ENCODE results near the gene TCF7L2.
A peak's percentile ranks its signal among the peaks of the same experiment; 100 is the strongest.

The TCF7L2 gene

DNA sequence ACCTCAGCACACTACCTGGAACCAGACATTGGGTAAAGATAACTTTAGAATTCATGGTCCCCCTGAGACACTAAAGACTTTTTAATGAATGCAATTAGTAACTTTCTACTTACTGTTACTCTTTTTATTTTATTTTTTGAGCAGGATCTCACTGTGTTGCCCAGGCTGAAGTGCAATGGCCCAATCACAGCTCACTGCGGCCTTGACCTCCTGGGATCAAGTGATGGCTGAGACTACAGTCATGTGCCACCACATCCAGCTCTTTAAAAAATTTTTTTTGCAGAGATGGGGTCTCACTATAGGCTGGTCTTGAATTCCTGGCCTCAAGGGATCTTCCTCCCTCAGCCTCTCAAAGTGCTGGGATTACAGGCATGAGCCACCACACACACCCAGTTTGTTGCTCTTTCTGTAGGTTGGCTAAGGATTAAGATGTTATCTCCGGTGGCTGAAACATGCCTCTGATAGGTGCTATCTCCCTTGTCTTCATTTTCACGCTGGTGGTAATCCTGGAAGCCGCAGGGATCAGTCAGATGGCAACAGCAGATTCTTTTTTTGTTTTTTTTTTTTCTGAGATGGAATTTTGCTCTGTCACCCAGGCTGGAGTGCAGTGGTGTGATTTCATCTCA lies 128.3 kb downstream of the TCF7L2 start:
- Histone ChIP-seq H3K4me1 (ENCODE audit: control insufficient read depth in 1 of 2, insufficient read depth in 2 of 2, low read length in 2 of 2) (peaks cover 6 to 9% of the 10 kb centered on the region in 2 donors), H3K27ac (ENCODE audit: low read length) (no peak overlapping the region), H3K27me3 (ENCODE audit: low read depth, low read length) (no peaks in the 10 kb centered on the region), H3K36me3 (ENCODE audit: control insufficient read depth in 1 of 2, insufficient read depth in 2 of 2, low read length in 2 of 2) (no peaks in the 10 kb centered on the region), H3K9me3 (ENCODE audit: control insufficient read depth in 1 of 2, low read length in 2 of 2) (no peaks in the 10 kb centered on the region), H3K4me3 (ENCODE audit: low read depth in 1 of 2, low read length in 2 of 2) (no peak overlapping the region)

DNA sequence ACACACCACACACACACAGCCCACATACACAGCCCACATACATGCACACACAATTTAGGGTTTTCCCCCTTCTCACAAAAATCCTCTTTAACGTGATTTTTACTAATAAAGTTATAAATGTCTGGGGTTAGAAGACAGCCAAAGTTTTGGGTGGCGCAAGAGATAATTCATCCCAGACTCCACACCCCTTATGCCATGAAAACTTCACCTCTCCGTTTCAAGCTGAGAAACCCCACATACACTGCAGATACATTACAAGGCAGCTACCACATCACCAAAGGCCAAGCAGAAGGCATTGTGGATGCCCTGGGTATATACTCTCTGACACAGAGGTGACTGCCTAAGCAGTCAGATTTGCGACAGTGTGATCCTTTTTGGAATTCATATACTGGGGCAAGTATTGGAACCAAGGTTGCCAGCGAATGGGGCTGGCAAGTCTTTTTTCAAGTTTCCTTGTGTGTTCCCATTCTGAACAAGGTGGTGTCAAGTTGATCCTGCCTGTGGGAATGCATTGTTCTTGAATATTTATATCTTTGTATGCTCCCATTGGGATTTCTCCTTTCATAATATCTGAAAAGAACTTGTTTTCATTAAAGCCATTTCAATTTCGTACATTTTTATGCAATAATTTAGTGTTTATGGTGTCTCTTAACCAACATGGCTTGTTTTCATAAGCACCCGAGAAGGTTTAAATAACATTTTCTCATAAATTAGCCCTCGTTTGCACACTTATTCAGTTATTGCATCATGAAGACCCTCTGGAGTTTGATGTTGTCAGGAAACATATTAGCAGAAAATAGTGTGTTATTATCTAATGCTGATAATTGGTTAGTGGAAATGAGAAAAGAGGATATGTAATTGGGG lies 130.2 kb downstream of the TCF7L2 start:
- no peak overlapping the region for H3K4me3 ChIP-seq (ENCODE audit: low read depth in 1 of 2, low read length in 2 of 2)
- H3K27ac ChIP-seq (ENCODE audit: low read length) = no peak overlapping the region
- peaks cover 0 to 9% of the 10 kb centered on the region in 2 donors for H3K4me1 ChIP-seq (ENCODE audit: control insufficient read depth in 1 of 2, insufficient read depth in 2 of 2, low read length in 2 of 2)
- H3K27me3 ChIP-seq (ENCODE audit: low read depth, low read length) = no peaks in the 10 kb centered on the region
- H3K9me3 ChIP-seq (ENCODE audit: control insufficient read depth in 1 of 2, low read length in 2 of 2) = no peaks in the 10 kb centered on the region
- no peaks in the 10 kb centered on the region for H3K36me3 ChIP-seq (ENCODE audit: control insufficient read depth in 1 of 2, insufficient read depth in 2 of 2, low read length in 2 of 2)

DNA sequence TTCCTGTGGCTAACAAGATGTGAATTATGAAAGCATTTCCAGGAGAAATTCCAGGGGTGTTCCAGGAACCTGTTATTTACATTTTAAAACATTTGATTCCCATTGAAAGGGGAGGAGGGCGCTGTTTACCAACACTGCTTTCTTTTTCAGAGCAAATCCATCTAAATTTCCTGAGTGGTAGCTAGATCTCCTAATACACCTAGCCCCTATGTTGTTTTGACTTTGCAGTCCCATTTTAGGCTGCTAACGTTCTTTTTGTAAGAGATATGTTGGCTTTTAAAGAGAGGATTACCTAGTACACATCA lies 130.8 kb downstream of the TCF7L2 start:
- Histone ChIP-seq H3K4me1 (ENCODE audit: control insufficient read depth in 1 of 2, insufficient read depth in 2 of 2, low read length in 2 of 2) (peaks cover 0 to 15% of the 10 kb centered on the region in 2 donors), H3K27me3 (ENCODE audit: low read depth, low read length) (no peaks in the 10 kb centered on the region), H3K27ac (ENCODE audit: low read length) (no peak overlapping the region), H3K4me3 (ENCODE audit: low read depth in 1 of 2, low read length in 2 of 2) (no peak overlapping the region), H3K36me3 (ENCODE audit: control insufficient read depth in 1 of 2, insufficient read depth in 2 of 2, low read length in 2 of 2) (no peaks in the 10 kb centered on the region), H3K9me3 (ENCODE audit: control insufficient read depth in 1 of 2, low read length in 2 of 2) (no peaks in the 10 kb centered on the region)

DNA sequence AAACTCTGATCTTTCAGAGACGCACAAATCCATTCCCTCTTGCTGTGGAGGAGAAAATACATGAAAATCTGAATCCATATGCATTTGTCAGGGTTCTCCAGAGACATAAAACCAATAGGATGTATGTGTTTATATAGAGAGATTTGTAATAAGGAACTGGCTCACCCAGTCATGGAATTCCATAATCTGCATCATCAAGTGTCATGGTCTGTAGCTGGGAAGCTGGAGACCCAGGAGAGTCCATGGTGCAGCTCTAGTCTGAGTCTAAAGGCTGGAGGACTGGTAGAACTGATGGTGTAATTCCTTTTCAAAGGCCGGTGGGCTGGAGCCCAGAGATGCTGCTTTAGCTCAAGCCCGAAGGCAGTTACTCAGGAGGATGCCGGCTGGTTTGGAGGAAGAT lies 134.0 kb downstream of the TCF7L2 start:
- Histone ChIP-seq H3K9me3 (ENCODE audit: control insufficient read depth in 1 of 2, low read length in 2 of 2) (no peaks in the 10 kb centered on the region), H3K27me3 (ENCODE audit: low read depth, low read length) (no peaks in the 10 kb centered on the region), H3K4me3 (ENCODE audit: low read depth in 1 of 2, low read length in 2 of 2) (no peak overlapping the region), H3K27ac (ENCODE audit: low read length) (no peak overlapping the region), H3K36me3 (ENCODE audit: control insufficient read depth in 1 of 2, insufficient read depth in 2 of 2, low read length in 2 of 2) (no peaks in the 10 kb centered on the region), H3K4me1 (ENCODE audit: control insufficient read depth in 1 of 2, insufficient read depth in 2 of 2, low read length in 2 of 2) (peaks cover 15 to 23% of the 10 kb centered on the region in 2 donors)

DNA sequence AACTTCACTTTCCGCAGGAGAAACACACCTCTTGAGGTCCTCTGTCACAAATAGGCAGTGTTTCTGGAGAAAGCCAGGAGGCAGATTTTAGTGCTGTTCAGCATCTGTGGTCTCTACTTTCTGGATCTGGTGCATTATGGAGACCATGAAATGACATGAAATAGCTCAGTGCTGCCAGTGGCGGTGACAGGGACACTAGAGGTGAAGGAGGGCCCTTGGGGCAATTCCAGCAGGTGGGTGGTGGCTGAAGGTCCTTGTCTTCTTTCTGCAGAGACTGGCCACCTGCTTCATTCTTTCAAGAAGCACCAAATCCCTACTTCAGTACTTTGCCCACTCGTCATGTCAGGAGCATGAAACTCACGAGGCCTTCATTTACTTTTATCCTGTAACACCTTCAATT lies 135.7 kb downstream of the TCF7L2 start:
- Histone ChIP-seq H3K27me3 (ENCODE audit: low read depth, low read length) (no peaks in the 10 kb centered on the region), H3K4me3 (ENCODE audit: low read depth in 1 of 2, low read length in 2 of 2) (no peak overlapping the region), H3K27ac (ENCODE audit: low read length) (no peak overlapping the region), H3K9me3 (ENCODE audit: control insufficient read depth in 1 of 2, low read length in 2 of 2) (no peaks in the 10 kb centered on the region), H3K4me1 (ENCODE audit: control insufficient read depth in 1 of 2, insufficient read depth in 2 of 2, low read length in 2 of 2) (peaks cover 15 to 23% of the 10 kb centered on the region in 2 donors), H3K36me3 (ENCODE audit: control insufficient read depth in 1 of 2, insufficient read depth in 2 of 2, low read length in 2 of 2) (no peaks in the 10 kb centered on the region)

DNA sequence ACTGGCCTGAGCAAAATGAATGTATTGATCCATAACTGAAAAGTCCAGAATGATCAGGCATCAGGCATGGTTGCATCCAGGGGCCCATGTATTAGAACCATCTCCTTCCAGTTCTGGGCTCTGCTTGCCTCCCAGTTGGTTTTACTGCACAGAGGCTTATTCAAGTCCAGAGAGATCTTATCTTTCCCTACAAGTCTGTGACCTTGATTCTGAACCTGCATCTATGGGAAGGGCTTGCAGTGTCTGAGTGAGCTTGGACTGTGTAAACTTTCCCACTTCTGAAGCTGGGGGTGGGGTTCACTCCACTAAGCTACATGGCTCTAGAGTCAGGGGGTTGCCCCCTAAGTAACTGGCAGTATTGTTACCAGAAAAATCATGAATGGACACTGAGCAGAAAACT lies 136.2 kb downstream of the TCF7L2 start:
- Histone ChIP-seq H3K9me3 (ENCODE audit: control insufficient read depth in 1 of 2, low read length in 2 of 2) (no peaks in the 10 kb centered on the region), H3K4me3 (ENCODE audit: low read depth in 1 of 2, low read length in 2 of 2) (no peak overlapping the region), H3K4me1 (ENCODE audit: control insufficient read depth in 1 of 2, insufficient read depth in 2 of 2, low read length in 2 of 2) (peaks cover 15 to 23% of the 10 kb centered on the region in 2 donors), H3K27me3 (ENCODE audit: low read depth, low read length) (no peaks in the 10 kb centered on the region), H3K36me3 (ENCODE audit: control insufficient read depth in 1 of 2, insufficient read depth in 2 of 2, low read length in 2 of 2) (no peaks in the 10 kb centered on the region), H3K27ac (ENCODE audit: low read length) (peak overlapping the region; percentile 86)

DNA sequence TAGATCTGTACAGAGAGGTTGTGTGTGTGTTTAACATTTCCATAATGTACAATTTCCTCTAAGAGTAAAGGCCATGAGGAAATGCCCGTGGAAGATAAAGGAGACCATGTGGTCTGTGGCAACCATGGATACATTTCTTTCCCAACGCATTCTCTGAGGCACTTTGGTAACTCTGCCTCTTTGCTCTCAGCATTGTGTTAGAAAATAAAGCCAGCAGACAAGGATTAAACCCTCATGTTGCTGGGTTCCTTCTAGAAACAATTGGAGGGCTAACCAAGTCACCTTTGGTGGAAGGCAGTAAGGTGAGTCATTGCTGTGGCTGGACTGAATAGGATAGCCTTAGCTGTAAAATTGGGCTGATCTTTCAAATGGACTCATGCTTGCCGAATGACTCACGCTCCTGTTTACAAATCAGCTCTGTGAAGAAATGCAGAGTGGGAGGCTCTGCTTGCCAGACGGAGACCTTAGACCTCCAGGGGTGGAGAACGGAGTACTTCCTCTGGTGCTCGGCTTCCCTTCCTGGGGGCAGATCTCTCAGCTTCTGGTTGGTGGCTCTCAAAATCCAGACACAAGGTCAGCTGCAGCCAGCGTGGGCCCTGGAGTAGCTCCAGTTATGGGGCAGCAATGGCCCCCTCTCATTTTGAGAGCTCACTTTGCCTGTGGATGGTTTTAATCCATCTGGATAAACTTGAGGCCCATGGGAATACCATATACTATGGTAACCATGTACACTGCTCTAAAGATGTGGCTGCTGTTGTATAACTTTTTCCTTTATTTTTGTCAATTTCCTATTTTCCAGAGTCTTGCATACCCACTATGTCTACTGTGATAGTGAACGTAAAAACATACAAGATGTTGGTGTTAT lies 137.3 kb downstream of the TCF7L2 start:
- Histone ChIP-seq H3K27me3 (ENCODE audit: low read depth, low read length) (no peaks in the 10 kb centered on the region), H3K4me1 (ENCODE audit: control insufficient read depth in 1 of 2, insufficient read depth in 2 of 2, low read length in 2 of 2) (peaks cover 15 to 23% of the 10 kb centered on the region in 2 donors), H3K4me3 (ENCODE audit: low read depth in 1 of 2, low read length in 2 of 2) (peak overlapping the region in 1 of 2 donors; percentile 21), H3K27ac (ENCODE audit: low read length) (peak overlapping the region; percentile 86), H3K36me3 (ENCODE audit: control insufficient read depth in 1 of 2, insufficient read depth in 2 of 2, low read length in 2 of 2) (no peaks in the 10 kb centered on the region), H3K9me3 (ENCODE audit: control insufficient read depth in 1 of 2, low read length in 2 of 2) (no peaks in the 10 kb centered on the region)

DNA sequence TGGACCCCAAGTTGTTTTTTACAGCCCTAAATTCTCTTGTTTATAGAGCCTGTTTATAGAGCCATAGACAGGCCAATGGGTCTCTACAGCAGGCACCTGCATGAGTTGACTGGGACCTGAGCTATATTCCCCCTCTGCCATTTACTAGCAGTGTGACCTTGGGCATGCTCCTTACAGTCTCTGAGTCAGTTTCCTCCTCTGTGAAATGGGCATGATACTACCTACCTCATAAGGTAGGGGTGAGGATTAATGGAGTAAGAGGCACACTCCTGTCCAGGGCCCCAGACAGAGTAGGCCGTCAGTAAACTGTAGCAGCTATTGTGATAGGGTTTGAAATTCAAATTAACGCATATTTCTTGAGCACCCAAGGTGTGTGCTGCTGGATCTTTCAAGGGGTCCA lies 138.1 kb downstream of the TCF7L2 start:
- Histone ChIP-seq H3K27me3 (ENCODE audit: low read depth, low read length) (no peaks in the 10 kb centered on the region), H3K27ac (ENCODE audit: low read length) (peak overlapping the region; percentile 56), H3K4me1 (ENCODE audit: control insufficient read depth in 1 of 2, insufficient read depth in 2 of 2, low read length in 2 of 2) (peaks cover 15 to 26% of the 10 kb centered on the region in 2 donors), H3K36me3 (ENCODE audit: control insufficient read depth in 1 of 2, insufficient read depth in 2 of 2, low read length in 2 of 2) (no peaks in the 10 kb centered on the region), H3K9me3 (ENCODE audit: control insufficient read depth in 1 of 2, low read length in 2 of 2) (no peaks in the 10 kb centered on the region), H3K4me3 (ENCODE audit: low read depth in 1 of 2, low read length in 2 of 2) (no peak overlapping the region)

DNA sequence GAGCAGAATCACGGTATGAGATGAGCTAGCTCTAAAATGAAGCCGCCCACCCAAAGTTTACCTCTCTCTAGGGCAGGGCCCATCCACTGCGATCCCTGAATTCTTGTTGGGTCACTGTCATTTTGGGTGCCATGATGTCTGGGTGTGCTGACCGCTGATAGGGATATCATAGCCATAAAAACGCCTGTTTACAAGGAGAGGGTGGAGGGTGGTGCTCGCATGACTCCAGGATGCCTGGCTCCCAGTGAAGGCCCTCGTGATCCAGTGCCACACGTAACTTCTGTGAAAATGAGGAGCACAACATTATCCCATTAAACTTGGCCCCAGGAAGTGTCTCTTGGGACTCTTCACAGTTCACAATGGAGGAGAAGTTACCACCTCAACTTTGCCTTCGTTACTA lies 139.5 kb downstream of the TCF7L2 start:
- H3K9me3 ChIP-seq (ENCODE audit: control insufficient read depth in 1 of 2, low read length in 2 of 2) = no peaks in the 10 kb centered on the region
- no peak overlapping the region for H3K4me3 ChIP-seq (ENCODE audit: low read depth in 1 of 2, low read length in 2 of 2)
- H3K27me3 ChIP-seq (ENCODE audit: low read depth, low read length) = no peaks in the 10 kb centered on the region
- no peak overlapping the region for H3K27ac ChIP-seq (ENCODE audit: low read length)
- peaks cover 15 to 30% of the 10 kb centered on the region in 2 donors for H3K4me1 ChIP-seq (ENCODE audit: control insufficient read depth in 1 of 2, insufficient read depth in 2 of 2, low read length in 2 of 2)
- H3K36me3 ChIP-seq (ENCODE audit: control insufficient read depth in 1 of 2, insufficient read depth in 2 of 2, low read length in 2 of 2) = no peaks in the 10 kb centered on the region

DNA sequence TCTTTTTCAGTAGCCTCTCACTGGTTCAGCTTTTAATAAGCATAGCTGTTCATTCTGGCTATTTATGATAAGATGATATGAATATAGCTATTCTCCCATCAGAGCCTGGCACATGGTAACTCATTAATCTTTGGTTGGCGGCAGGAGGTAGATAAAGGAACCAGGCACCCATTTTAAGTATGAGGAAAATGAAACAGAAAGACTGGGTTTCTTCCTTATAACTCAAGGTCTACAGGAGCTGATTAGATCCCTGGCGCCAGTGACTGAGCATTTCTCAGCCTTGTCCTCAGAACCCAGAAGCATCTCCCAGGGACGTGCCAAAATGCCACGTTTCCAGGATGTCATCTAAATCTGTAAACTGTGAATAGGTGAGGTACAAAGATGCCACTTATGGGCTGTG lies 141.9 kb downstream of the TCF7L2 start:
- no peak overlapping the region for H3K27ac ChIP-seq (ENCODE audit: low read length)
- H3K36me3 ChIP-seq (ENCODE audit: control insufficient read depth in 1 of 2, insufficient read depth in 2 of 2, low read length in 2 of 2) = no peaks in the 10 kb centered on the region
- peaks cover 26 to 32% of the 10 kb centered on the region in 2 donors for H3K4me1 ChIP-seq (ENCODE audit: control insufficient read depth in 1 of 2, insufficient read depth in 2 of 2, low read length in 2 of 2)
- no peaks in the 10 kb centered on the region for H3K27me3 ChIP-seq (ENCODE audit: low read depth, low read length)
- no peak overlapping the region for H3K4me3 ChIP-seq (ENCODE audit: low read depth in 1 of 2, low read length in 2 of 2)
- no peaks in the 10 kb centered on the region for H3K9me3 ChIP-seq (ENCODE audit: control insufficient read depth in 1 of 2, low read length in 2 of 2)

Measured in muscle layer of duodenum (tissue), 2 donors.